GM23338 (cell line): Measurements from ENCODE around the gene CFAP410. TPM values are rescaled to one million over a fixed set of nuclear protein-coding genes. Genes with fewer than 3 reads are reported as not detected.

ENCODE experiments used
- ATAC-seq: fragments of 200-7000 bp; cut with Tn5 transposase; 3 replicates; pipeline ENCODE4 v1.9.1; 2020
- DNase-seq: peaks from one replicate; pipeline ENCODE4 v3.0.0-alpha.2; 2015; ENCODE audit warnings: low spot score
- H2AFZ ChIP-seq: fragments of 200-600 bp; sonication (generic); 2 replicates; pipeline ENCODE4 v1.8.0; 2016; ENCODE audit warnings: antibody characterized with exemption, mild to moderate bottlenecking, moderate library complexity
- H3F3A ChIP-seq: fragments of 200-600 bp; sonication (generic); replicated peaks from 2 replicates; pipeline ENCODE4 v1.8.0; 2017; ENCODE audit warnings: antibody characterized with exemption, mixed run types, low read depth
- H3K27ac ChIP-seq: fragments of 200-600 bp; sonication (generic); 2 replicates; pipeline ENCODE4 v1.6.1; 2016; ENCODE audit warnings: low read depth
- H3K27me3 ChIP-seq: fragments of 200-600 bp; sonication (generic); 2 replicates; pipeline ENCODE4 v1.8.0; 2016; ENCODE audit warnings: mild to moderate bottlenecking, mixed run types, moderate library complexity; ENCODE audit not compliant: insufficient read depth
- H3K36me3 ChIP-seq: fragments of 200-600 bp; sonication (generic); 2 replicates; pipeline ENCODE4 v1.8.0; 2016; ENCODE audit warnings: mild to moderate bottlenecking; ENCODE audit not compliant: insufficient read depth
- H3K4me1 ChIP-seq: fragments of 200-600 bp; sonication (generic); 2 replicates; pipeline ENCODE4 v1.8.0; 2016; ENCODE audit warnings: mild to moderate bottlenecking, moderate library complexity; ENCODE audit not compliant: insufficient read depth
- H3K4me2 ChIP-seq: fragments of 200-600 bp; sonication (generic); 2 replicates; pipeline ENCODE4 v1.7.1; 2017; ENCODE audit warnings: mixed run types
- H3K4me3 ChIP-seq: fragments of 200-600 bp; sonication (generic); 2 replicates; pipeline ENCODE4 v1.6.1; 2016; ENCODE audit warnings: mixed run types
- H3K79me2 ChIP-seq: fragments of 200-600 bp; sonication (generic); replicated peaks from 2 replicates; pipeline ENCODE4 v1.8.0; 2017; ENCODE audit warnings: mild to moderate bottlenecking; ENCODE audit not compliant: insufficient read depth
- H3K9me2 ChIP-seq: fragments of 200-600 bp; sonication (generic); 2 replicates; pipeline ENCODE4 v1.8.0; 2017; ENCODE audit not compliant: insufficient read depth
- H4K20me1 ChIP-seq: fragments of 200-600 bp; sonication (generic); replicated peaks from 2 replicates; pipeline ENCODE4 v1.8.0; 2017; ENCODE audit warnings: mild to moderate bottlenecking; ENCODE audit not compliant: insufficient read depth
- H3K27ac Mint-ChIP-seq: 2 replicates; pipeline ENCODE4 v1.8.0; 2020; ENCODE audit warnings: inconsistent platforms, mild to moderate bottlenecking, moderate library complexity, mixed read lengths
- H3K27me3 Mint-ChIP-seq: 3 replicates; pipeline ENCODE4 v1.8.0; 2022; ENCODE audit warnings: low read depth, mild to moderate bottlenecking, moderate library complexity, mixed read lengths, inconsistent platforms; ENCODE audit not compliant: insufficient read depth, poor library complexity
- H3K36me3 Mint-ChIP-seq: 3 replicates; pipeline ENCODE4 v1.8.0; 2021; ENCODE audit warnings: low read depth, mild to moderate bottlenecking, inconsistent platforms, moderate library complexity, mixed read lengths
- H3K4me1 Mint-ChIP-seq: 3 replicates; pipeline ENCODE4 v1.8.0; 2020; ENCODE audit warnings: mild to moderate bottlenecking, inconsistent platforms, mixed read lengths
- H3K4me3 Mint-ChIP-seq: 3 replicates; pipeline ENCODE4 v1.8.0; 2021; ENCODE audit warnings: moderate library complexity, mild to moderate bottlenecking, inconsistent platforms, mixed read lengths
- H3K9me3 Mint-ChIP-seq: 3 replicates; pipeline ENCODE4 v1.8.0; 2020; ENCODE audit warnings: moderate library complexity, mild to moderate bottlenecking, inconsistent platforms, mixed read lengths
- CREB1 ChIP-seq: fragments of 250-450 bp; sonication (Bioruptor Pico); IDR thresholded peaks from 2 replicates; pipeline ENCODE4 v1.5.0; 2020; ENCODE audit warnings: low read depth, mild to moderate bottlenecking, moderate library complexity
- CTCF ChIP-seq, 2 experiments: fragments of 200-600 bp in 1 of 2; sonication (generic) in 1 of 2; conservative IDR thresholded peaks; 2 replicates each; pipeline versions ENCODE4 v1.5.1 to v1.6.1; 2016 to 2017; ENCODE audit warnings: antibody characterized with exemption in 2 of 2, low read depth in 2 of 2, mild to moderate bottlenecking in 2 of 2, moderate library complexity in 1 of 2
- EZH2 ChIP-seq: fragments of 200-600 bp; sonication (generic); IDR thresholded peaks from one replicate; pipeline ENCODE4 v1.8.0; 2017; ENCODE audit warnings: antibody characterized with exemption, mild to moderate bottlenecking, low read depth; ENCODE audit not compliant: unreplicated experiment
- POLR2AphosphoS5 ChIP-seq: IDR thresholded peaks from 2 replicates; pipeline ENCODE4 v1.6.1; 2016; ENCODE audit warnings: antibody characterized with exemption, low read depth
- STAT1 ChIP-seq: IDR thresholded peaks from one replicate; pipeline ENCODE4 v1.6.1; 2016; ENCODE audit warnings: antibody characterized with exemption; ENCODE audit not compliant: unreplicated experiment
- ZNF462 ChIP-seq: fragments of 250-450 bp; sonication (Bioruptor Pico); IDR thresholded peaks from 2 replicates; pipeline ENCODE4 v1.5.0; 2020; ENCODE audit warnings: mild to moderate bottlenecking, moderate library complexity
- polyA plus RNA-seq: library from polyadenylated mRNA; unstranded; fragments of >200 nt; fragmentation: Nextera tagmentation; extraction: Ambion mirVana; gene quantifications from 2 replicates; pipeline ENCODE4 v1.2.1, GENCODE V29; 2016
- total RNA-seq: library from RNA; depleted of rRNA; stranded (reverse); fragments of >200 nt; shearing (Covaris generic); gene quantifications from 2 replicates; pipeline ENCODE4 v1.2.3, GENCODE V29; 2014

Gene CFAP410
- total and polyA plus RNA-seq, 2 experiments from 2014 or later = 11.0 to 24.0 TPM

- TF ChIP-seq CTCF (conservative IDR thresholded peaks at IDR 0.05; ENCODE audit: low read depth in 2 of 2) = no peak
- TF ChIP-seq CREB1 (CRISPR knock-in tag) = no peak
- TF ChIP-seq EZH2 = no peak
Measured at GRCh38 chr21:44312089-44312488, 27.1 kb downstream of the CFAP410 start (continued).

DNA sequence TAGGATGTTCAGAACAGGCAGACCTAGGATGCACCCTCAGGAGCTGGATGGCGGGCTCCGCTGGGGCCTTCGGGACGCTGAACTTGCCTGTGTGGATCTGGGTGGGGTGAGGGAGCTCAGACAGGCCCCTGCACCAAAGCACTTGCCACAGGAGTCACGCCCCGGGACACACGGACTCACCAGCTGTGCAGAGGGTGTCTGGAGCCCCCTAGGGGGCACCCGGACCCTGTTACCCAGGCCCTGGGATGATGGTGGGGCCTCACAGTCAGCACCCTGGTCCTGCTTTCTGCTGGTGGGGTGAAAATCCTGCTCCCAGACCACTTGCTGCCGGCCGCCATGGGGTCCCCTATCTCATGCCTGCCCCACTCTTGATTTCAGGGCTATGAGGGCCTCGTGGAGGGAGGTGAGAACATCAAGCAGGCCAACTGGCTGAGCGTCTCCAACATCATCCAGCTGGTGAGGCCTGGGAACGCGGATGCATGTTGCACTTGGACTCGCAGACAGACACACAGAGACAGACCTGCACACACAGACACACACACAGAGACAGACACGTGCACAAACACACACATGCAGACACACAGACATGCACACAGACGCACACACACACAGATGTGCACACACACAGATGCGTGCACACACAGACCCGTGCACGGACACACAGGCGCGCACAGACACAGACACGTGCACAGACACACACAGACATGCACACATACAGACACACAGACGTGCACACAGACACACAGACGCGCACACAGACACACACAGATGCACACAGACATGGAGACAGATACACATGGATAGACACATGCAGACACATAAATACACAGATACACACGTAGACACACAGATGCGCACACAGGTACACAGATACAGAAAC is 28.3 kb downstream of the CFAP410 start:
- H3K27ac ChIP-seq = no peak overlapping the region
- H3K9me2 ChIP-seq = no peaks in the 10 kb centered on the region
- no peaks in the 10 kb centered on the region for H3F3A ChIP-seq
- DNase-seq = no peak
- no peak for ATAC-seq
- no peaks in the 10 kb centered on the region for H4K20me1 ChIP-seq
- Mint-ChIP-seq H3K36me3 (peaks cover 6% of the 10 kb centered on the region), H3K4me3 (no peak overlapping the region), H3K27me3 (peaks cover 2% of the 10 kb centered on the region), H3K4me1 (peaks cover 2% of the 10 kb centered on the region; the same call in 1 of the 3 replicates), H3K9me3 (no peaks in the 10 kb centered on the region), H3K27ac (no peak overlapping the region)
- no peak overlapping the region for H2AFZ ChIP-seq
- H3K27me3 ChIP-seq = no peaks in the 10 kb centered on the region
- no peak overlapping the region for H3K4me3 ChIP-seq
- no peak overlapping the region for H3K4me2 ChIP-seq
- H3K79me2 ChIP-seq = no peaks in the 10 kb centered on the region
- H3K36me3 ChIP-seq = no peaks in the 10 kb centered on the region
- no peaks in the 10 kb centered on the region for H3K4me1 ChIP-seq
- no peak for TF ChIP-seq ZNF462 (CRISPR knock-in tag)
- TF ChIP-seq POLR2AphosphoS5 = no peak
- TF ChIP-seq STAT1 = no peak
